K562 (cell line): ENCODE measurements around the gene UBE2D2. TPM values are rescaled to one million over a fixed set of nuclear protein-coding genes. Genes with fewer than 3 reads are reported as not detected.

Experiments used
- BCOR ChIP-seq: fragments of 450-650 bp; IDR thresholded peaks from 2 replicates; pipeline ENCODE4 v1.6.1; 2016
- BRF1 ChIP-seq: IDR thresholded peaks from 3 replicates; pipeline ENCODE4 v1.6.1; 2011; ENCODE audit warnings: borderline replicate concordance, mild to moderate bottlenecking; ENCODE audit not compliant: insufficient read length; ENCODE audit errors: extremely low read depth
- CCNT2 ChIP-seq: IDR thresholded peaks from 2 replicates; pipeline ENCODE4 v1.6.1; 2011; ENCODE audit warnings: borderline replicate concordance, low read depth, mild to moderate bottlenecking, moderate library complexity, mixed read lengths, low read length; ENCODE audit not compliant: insufficient read length; ENCODE audit errors: extremely low read depth
- FOXM1 ChIP-seq, 2 experiments: fragments of 450-650 bp in 1 of 2; sonication (generic) in 1 of 2; formaldehyde crosslinking in 1 of 2; IDR thresholded peaks; 2 replicates each; pipeline versions ENCODE4 v1.6.1 to v1.9.0; 2017 to 2022; ENCODE audit warnings: low read depth in 2 of 2, mild to moderate bottlenecking in 2 of 2, missing genetic modification reagents in 1 of 2, moderate library complexity in 1 of 2
- MNT ChIP-seq, 2 experiments: fragments of 450-650 bp; conservative IDR thresholded peaks; 2 replicates each; pipeline ENCODE4 v1.6.1; 2017; ENCODE audit warnings: mild to moderate bottlenecking in 2 of 2, moderate library complexity in 2 of 2
- MYC ChIP-seq, 2 experiments: fragments of 250-450 bp in 1 of 2; sonication (Bioruptor Pico) in 1 of 2; IDR thresholded peaks; 2 replicates each; pipeline versions ENCODE4 v1.5.1 to v1.6.1; 2012 to 2021; ENCODE audit warnings: low read depth in 2 of 2, borderline replicate concordance in 1 of 2, improper control_type of control experiment in 1 of 2, low read length in 1 of 2, mild to moderate bottlenecking in 1 of 2, moderate library complexity in 1 of 2
- NR4A1 ChIP-seq, 2 experiments: fragments of 250-450 bp in 1 of 2; fragments of 450-650 bp in 1 of 2; sonication (Bioruptor Pico) in 1 of 2; IDR thresholded peaks; 2 replicates each; pipeline versions ENCODE4 v1.4.0 to v1.6.1; 2016 to 2020; ENCODE audit warnings: mild to moderate bottlenecking in 2 of 2, missing compliant biosample characterization in 1 of 2, missing genetic modification characterization in 1 of 2, moderate library complexity in 1 of 2
- NUFIP1 ChIP-seq: fragments of 450-650 bp; IDR thresholded peaks from 2 replicates; pipeline ENCODE4 v1.6.1; 2018; ENCODE audit not compliant: partially characterized antibody
- STAT6 ChIP-seq: sonication (generic); formaldehyde crosslinking; IDR thresholded peaks from 2 replicates; pipeline ENCODE4 v1.8.1; 2023; ENCODE audit warnings: mild to moderate bottlenecking, missing genetic modification reagents
- ZNF134 ChIP-seq: fragments of 250-450 bp; sonication (Bioruptor Pico); conservative IDR thresholded peaks from 2 replicates; pipeline ENCODE4 v1.4.0; 2020
- ZNF318 ChIP-seq, 2 experiments: fragments of 450-650 bp; IDR thresholded peaks; 2 replicates each; pipeline ENCODE4 v1.6.1; 2016; ENCODE audit warnings: mild to moderate bottlenecking in 2 of 2, borderline replicate concordance in 1 of 2, low read depth in 1 of 2, moderate library complexity in 1 of 2
- ZNF584 ChIP-seq: fragments of 200-800 bp; sonication (Bioruptor generic); IDR thresholded peaks from 2 replicates; pipeline ENCODE4 v1.6.1; 2016; ENCODE audit warnings: low read depth, mild to moderate bottlenecking, missing genetic modification characterization, missing compliant biosample characterization
- polyA plus RNA-seq, 8 experiments: library from polyadenylated mRNA; depleted of rRNA in 4 of 8; stranded (reverse) in 5 of 8; unstranded in 3 of 8; fragments of >200 nt; fragmentation: Nextera tagmentation in 2 of 8; fragmentation: Illumina TruSeq in 1 of 8; extraction: Ambion mirVana in 2 of 8; extraction: Trizol in 1 of 8; gene quantifications; 2 replicates each; pipeline versions ENCODE4 v1.2.1 to v1.2.3, GENCODE V29; 2011 to 2014; ENCODE audit warnings: inconsistent platforms in 1 of 8, missing spikeins in 1 of 8
- total RNA-seq, 7 experiments: library from RNA; depleted of rRNA in 6 of 7; stranded (reverse); fragments of >200 nt in 6 of 7; fragmentation: Illumina TruSeq in 2 of 7; extraction: Trizol in 2 of 7; gene quantifications; 2 replicates each; pipeline versions ENCODE4 v1.2.1 to v1.2.3, GENCODE V29; 2011 to 2021; ENCODE audit warnings: low replicate concordance in 1 of 7

UBE2D2 gene
- total and polyA plus RNA-seq, 9 of the 15 experiments (the other 6 are each of a cell fraction or from before 2014, with no cell fraction given), result 53.6 to 198 (median 122) TPM

- TF ChIP-seq ZNF318 (IDR thresholded peaks at IDR 0.05; ENCODE audit: borderline replicate concordance in 1 of 2, low read depth in 1 of 2) (no peak), STAT6 (CRISPR knock-in tag) (no peak), MNT (conservative IDR thresholded peaks at IDR 0.05) (0 out of 4 replicates have a peak, but pooled peaks of 1 of the 2 experiments have one; percentile 16), NUFIP1 (no peak), FOXM1 (IDR thresholded peaks at IDR 0.05; ENCODE audit: low read depth) (no peak), FOXM1 (CRISPR knock-in tag; IDR thresholded peaks at IDR 0.05; ENCODE audit: low read depth) (no peak), BCOR (0 out of 2 replicates have a peak, but pooled peaks have one; percentile 2), NR4A1 (CRISPR knock-in tag; IDR thresholded peaks at IDR 0.05) (no peak), NR4A1 (tag; IDR thresholded peaks at IDR 0.05) (peak; percentile 57; the same call in 1 of the 2 replicates), ZNF584 (CRISPR knock-in tag) (no peak), CCNT2 (peak; percentile 8), BRF1 (no peak), MYC (IDR thresholded peaks at IDR 0.05; ENCODE audit: low read depth, low read length) (no peak), MYC (CRISPR knock-in tag; IDR thresholded peaks at IDR 0.05; ENCODE audit: borderline replicate concordance, low read depth) (peak; percentile 14; the same call in 1 of the 2 replicates), ZNF134 (CRISPR knock-in tag) (no peak)
Measured at GRCh38 chr5:139668924-139669661, 108.0 kb downstream of the UBE2D2 start (continued).
